Esophagus muscularis mucosa (tissue), 4 donors: ENCODE results near the gene DERA. TPM values are rescaled to one million over a fixed set of nuclear protein-coding genes. Genes with fewer than 3 reads are reported as not detected.

ENCODE experiments used
- DNase-seq: peaks from one replicate; pipeline ENCODE4 v3.0.0-alpha.2; 2017; ENCODE audit errors: extremely low spot score
- H3K27ac ChIP-seq, 4 donors: fragments of 200-600 bp; sonication (generic); replicated peaks in 1 of 4; 1 replicate in 3 of 4; 2 replicates in 1 of 4; pipeline ENCODE4 v1.5.1; 2016 to 2019; ENCODE audit warnings: mild to moderate bottlenecking in 1 of 4
- H3K27me3 ChIP-seq, 4 donors: fragments of 200-600 bp; sonication (generic); one replicate each; pipeline versions ENCODE4 v1.5.1 to v1.6.0; 2016 to 2019
- H3K36me3 ChIP-seq, 4 donors: fragments of 200-600 bp; sonication (generic); one replicate each; pipeline ENCODE4 v1.5.1; 2016 to 2019
- H3K4me1 ChIP-seq, 4 donors: fragments of 200-600 bp; sonication (generic); one replicate each; pipeline ENCODE4 v1.5.1; 2016 to 2019
- H3K4me3 ChIP-seq, 4 donors: fragments of 200-600 bp; sonication (generic); 1 replicate in 2 of 4; 2 replicates in 2 of 4; pipeline ENCODE4 v1.5.1; 2016 to 2019; ENCODE audit warnings: mild to moderate bottlenecking in 4 of 4, moderate library complexity in 1 of 4
- H3K9me3 ChIP-seq, 4 donors: fragments of 200-600 bp; sonication (generic); 1 replicate in 3 of 4; 2 replicates in 1 of 4; pipeline ENCODE4 v1.5.1; 2016 to 2019
- CTCF ChIP-seq, 3 experiments: fragments of 200-600 bp in 2 of 3; fragments of 450-650 bp in 1 of 3; sonication (generic) in 2 of 3; IDR thresholded peaks; one replicate each; pipeline ENCODE4 v1.5.1; 2017 to 2019; ENCODE audit warnings: antibody characterized with exemption in 3 of 3, mild to moderate bottlenecking in 2 of 3, moderate library complexity in 1 of 3
- EP300 ChIP-seq: sonication (generic); formaldehyde crosslinking; IDR thresholded peaks from one replicate; pipeline ENCODE4 v1.6.1; 2017; ENCODE audit warnings: antibody characterized with exemption
- POLR2A ChIP-seq: fragments of 450-650 bp; IDR thresholded peaks from one replicate; pipeline ENCODE4 v1.6.1; 2017; ENCODE audit warnings: antibody characterized with exemption, moderate library complexity, mild to moderate bottlenecking, low read depth
- POLR2AphosphoS5 ChIP-seq, 2 donors: sonication (generic); formaldehyde crosslinking; IDR thresholded peaks; one replicate each; pipeline ENCODE4 v1.6.1; 2017; ENCODE audit warnings: antibody characterized with exemption in 2 of 2
- WGBS: methylation state at CpG from one replicate; pipeline ENCODE4 v1.1.5; 2018; 5-methylcytosine and 5-hydroxymethylcytosine counted together
- intact Hi-C: fragments of 100-400 bp; cut with DNase I; formaldehyde crosslinking; loops from one replicate; pipeline ENCODE4 v1.15.1; 2023
- total RNA-seq, 4 donors: library from RNA; depleted of rRNA; stranded (reverse); fragments of >200 nt; gene quantifications; one replicate each; pipeline versions ENCODE4 v1.1.0 to v1.2.1, GENCODE V29; 2016

Gene DERA
- total RNA-seq, 4 donors from 2014 or later: 30.6 to 47.3 (median 34.3) TPM

- DNase-seq: no peak
- Histone ChIP-seq H3K4me1 (peaks cover under 1 to 62% (median 50%) of the 10 kb centered on the region in 4 donors), H3K27ac (peak overlapping the region; percentile 72 to 80 (median 78)), H3K27me3 (no peaks in the 10 kb centered on the region), H3K4me3 (peak overlapping the region in 1 of 4 donors; percentile 3), H3K9me3 (no peaks in the 10 kb centered on the region), H3K36me3 (no peaks in the 10 kb centered on the region)
- no peak for TF ChIP-seq EP300
- no peak for TF ChIP-seq POLR2A
- TF ChIP-seq POLR2AphosphoS5 (IDR thresholded peaks at IDR 0.05): peak in 1 of 2 donors; percentile 27
- no peak for TF ChIP-seq CTCF (IDR thresholded peaks at IDR 0.05)
- intact Hi-C loops: no loop called here
- WGBS: 44% methylated on average over 2 of the region's 2 CpGs
Measured at GRCh38 chr12:15919418-15919817, 8.3 kb downstream of the DERA start.

DNA sequence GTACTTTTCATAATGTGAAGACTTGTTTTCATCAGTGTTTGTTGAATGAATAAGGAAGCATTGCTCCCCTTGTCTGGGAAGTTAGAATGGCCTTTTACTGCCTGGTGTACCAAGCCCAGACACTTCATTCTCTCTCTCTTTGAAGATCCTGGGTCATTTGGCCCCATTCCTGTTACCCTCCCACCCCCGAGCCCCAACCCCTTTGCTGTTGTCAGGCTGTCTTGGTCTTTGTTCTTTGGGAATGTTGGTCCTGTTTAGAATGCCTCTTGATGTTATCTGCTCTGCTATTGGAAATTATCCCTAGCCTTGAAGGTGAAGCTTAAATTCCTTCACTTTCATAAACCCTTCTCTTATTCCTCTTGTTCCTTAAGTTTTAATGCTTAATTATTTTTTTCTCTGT lies 13.8 kb downstream of the DERA start:
- peaks cover 11 to 72% (median 43%) of the 10 kb centered on the region in 4 donors for H3K4me1 ChIP-seq
- intact Hi-C loops: no loop called here

GRCh38 chr12:15928346-15928745 lies 17.2 kb downstream of the DERA start:
- TF ChIP-seq POLR2AphosphoS5 (IDR thresholded peaks at IDR 0.05): no peak
- TF ChIP-seq EP300: no peak
- TF ChIP-seq CTCF (IDR thresholded peaks at IDR 0.05): no peak
- no peak for TF ChIP-seq POLR2A
- intact Hi-C loops: no loop called here
- DNase-seq: no peak
- no peaks in the 10 kb centered on the region for H3K9me3 ChIP-seq
- peak overlapping the region in 1 of 4 donors; percentile 15 for H3K4me3 ChIP-seq
- H3K27me3 ChIP-seq: no peaks in the 10 kb centered on the region
- peak overlapping the region; percentile 51 to 67 (median 56) for H3K27ac ChIP-seq
- H3K36me3 ChIP-seq: no peaks in the 10 kb centered on the region
- H3K4me1 ChIP-seq: peaks cover 11 to 61% (median 39%) of the 10 kb centered on the region in 4 donors
- WGBS: 57% methylated on average over 2 of the region's 2 CpGs

More for the DNA sequence above, 13.8 kb downstream of the DERA start:
- WGBS: 92% methylated on average over 1 of the region's 1 CpG
- Histone ChIP-seq H3K27me3 (no peaks in the 10 kb centered on the region), H3K9me3 (no peaks in the 10 kb centered on the region), H3K4me3 (no peak overlapping the region), H3K27ac (no peak overlapping the region), H3K36me3 (no peaks in the 10 kb centered on the region)
- no peak for DNase-seq
- no peak for TF ChIP-seq CTCF (IDR thresholded peaks at IDR 0.05)
- TF ChIP-seq EP300: no peak
- no peak for TF ChIP-seq POLR2AphosphoS5 (IDR thresholded peaks at IDR 0.05)
- no peak for TF ChIP-seq POLR2A

DNA sequence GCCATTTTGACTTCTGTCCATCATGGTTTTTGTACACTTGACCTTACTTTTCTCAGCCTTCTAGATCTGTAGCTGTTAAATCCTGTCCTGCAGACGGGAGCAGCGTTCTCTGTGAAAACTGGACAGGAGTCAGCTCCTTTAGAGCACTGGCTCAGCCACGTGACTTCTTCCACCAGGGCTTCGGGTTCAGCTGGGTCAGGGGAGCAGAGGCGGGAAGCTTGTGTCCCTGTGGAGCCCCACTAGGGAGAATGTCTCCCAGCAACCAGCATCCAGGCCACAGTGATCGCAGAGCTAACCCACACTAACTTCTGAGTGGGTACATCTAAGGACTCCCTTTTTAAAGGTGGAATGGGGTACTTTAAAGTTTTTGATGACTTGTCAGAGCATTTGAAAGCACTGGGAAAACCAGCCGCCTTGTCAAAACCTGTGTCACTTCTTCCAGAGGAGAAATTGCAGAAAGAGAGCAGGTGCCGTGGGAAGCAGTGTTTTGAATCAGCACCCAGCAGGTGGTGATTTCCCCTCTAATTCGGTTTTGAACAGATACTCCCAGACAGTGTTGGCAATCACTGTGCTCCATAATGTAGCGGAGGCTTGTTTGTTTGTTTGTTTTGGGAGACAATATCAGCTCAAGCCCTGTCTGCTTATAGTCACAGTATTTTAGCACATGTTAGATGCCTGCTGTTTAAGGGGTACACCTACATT lies 17.9 kb downstream of the DERA start:
- no peaks in the 10 kb centered on the region for H3K9me3 ChIP-seq
- peak overlapping the region in 1 of 4 donors; percentile 15 for H3K4me3 ChIP-seq
- no peak for TF ChIP-seq POLR2A
- TF ChIP-seq POLR2AphosphoS5 (IDR thresholded peaks at IDR 0.05): peak in 1 of 2 donors; percentile 29
- no peak for DNase-seq
- H3K36me3 ChIP-seq: no peaks in the 10 kb centered on the region
- H3K27me3 ChIP-seq: no peaks in the 10 kb centered on the region
- 59% methylated on average over 10 of the region's 10 CpGs for WGBS
- peaks cover 11 to 68% (median 42%) of the 10 kb centered on the region in 4 donors for H3K4me1 ChIP-seq
- peak overlapping the region; percentile 51 to 67 (median 56) for H3K27ac ChIP-seq
- intact Hi-C loops: no loop called here

GRCh38 chr12:15931590-15932053 lies 20.5 kb downstream of the DERA start:
- DNase-seq: no peak
- intact Hi-C loops: no loop called here
- Histone ChIP-seq H3K4me3 (no peak overlapping the region), H3K4me1 (peaks cover 11 to 48% (median 36%) of the 10 kb centered on the region in 4 donors), H3K27me3 (no peaks in the 10 kb centered on the region), H3K9me3 (no peaks in the 10 kb centered on the region), H3K27ac (peak overlapping the region in 1 of 4 donors; percentile 23), H3K36me3 (no peaks in the 10 kb centered on the region)
- TF ChIP-seq POLR2AphosphoS5 (IDR thresholded peaks at IDR 0.05): no peak
- TF ChIP-seq EP300: no peak
- no peak for TF ChIP-seq POLR2A
- no peak for TF ChIP-seq CTCF (IDR thresholded peaks at IDR 0.05)
- 87% methylated on average over 3 of the region's 3 CpGs for WGBS
